ENCODE data around the gene PITHD1. TPM values are rescaled to one million over a fixed set of nuclear protein-coding genes. Genes with fewer than 3 reads are reported as not detected.

Gene PITHD1
- total and polyA plus RNA-seq, 2 donors from 2014 or later, result 40.4 to 57.7 TPM

DNA sequence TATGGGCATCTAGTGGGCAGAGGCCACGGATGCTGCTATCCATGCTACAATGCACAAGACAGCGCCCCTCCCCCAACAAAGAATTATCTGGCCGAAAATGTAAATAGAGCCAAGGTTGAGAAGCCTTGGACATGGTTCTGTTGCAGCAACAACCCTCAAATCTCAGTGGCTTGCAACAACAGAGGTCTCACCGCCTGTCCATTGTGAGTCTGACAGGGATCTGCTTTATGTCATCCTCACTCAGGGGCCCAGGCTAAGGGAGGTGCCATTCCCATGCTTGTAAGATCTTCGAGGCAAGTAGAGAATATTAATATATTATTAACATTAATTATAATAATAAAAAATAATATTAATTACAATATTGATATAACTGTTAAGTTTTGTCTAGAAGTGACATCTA lies 9.5 kb upstream of the PITHD1 start:
- Histone ChIP-seq H3K27me3 (ENCODE audit: control insufficient read depth, insufficient read depth, low read length) (no peaks in the 10 kb centered on the region), H3K9ac (ENCODE audit: low read length in 3 of 3) (no peak overlapping the region), H3K36me3 (ENCODE audit: control insufficient read depth in 2 of 3, insufficient read depth in 3 of 3, low read length in 3 of 3) (peaks cover 0 to 3% (median 3%) of the 10 kb centered on the region in 3 donors), H3K27ac (ENCODE audit: low read depth in 2 of 2, low read length in 2 of 2) (no peak overlapping the region), H3K4me1 (ENCODE audit: control insufficient read depth in 2 of 3, insufficient read depth in 2 of 3, low read depth in 1 of 3, low read length in 3 of 3) (peaks cover 0 to 6% (median 0%) of the 10 kb centered on the region in 3 donors), H3K4me3 (ENCODE audit: low read length in 3 of 3) (no peak overlapping the region), H3K9me3 (ENCODE audit: control insufficient read depth in 2 of 3, insufficient read depth in 1 of 3, low read length in 3 of 3) (no peaks in the 10 kb centered on the region)
- intact Hi-C loops (cut with DNase I), result no loop called here
- no peak for FAIRE-seq
- TF ChIP-seq CTCF (IDR thresholded peaks at IDR 0.05; ENCODE audit: borderline replicate concordance, extremely low read depth, insufficient read depth), result no peak
- DNase-seq, result no peak

DNA sequence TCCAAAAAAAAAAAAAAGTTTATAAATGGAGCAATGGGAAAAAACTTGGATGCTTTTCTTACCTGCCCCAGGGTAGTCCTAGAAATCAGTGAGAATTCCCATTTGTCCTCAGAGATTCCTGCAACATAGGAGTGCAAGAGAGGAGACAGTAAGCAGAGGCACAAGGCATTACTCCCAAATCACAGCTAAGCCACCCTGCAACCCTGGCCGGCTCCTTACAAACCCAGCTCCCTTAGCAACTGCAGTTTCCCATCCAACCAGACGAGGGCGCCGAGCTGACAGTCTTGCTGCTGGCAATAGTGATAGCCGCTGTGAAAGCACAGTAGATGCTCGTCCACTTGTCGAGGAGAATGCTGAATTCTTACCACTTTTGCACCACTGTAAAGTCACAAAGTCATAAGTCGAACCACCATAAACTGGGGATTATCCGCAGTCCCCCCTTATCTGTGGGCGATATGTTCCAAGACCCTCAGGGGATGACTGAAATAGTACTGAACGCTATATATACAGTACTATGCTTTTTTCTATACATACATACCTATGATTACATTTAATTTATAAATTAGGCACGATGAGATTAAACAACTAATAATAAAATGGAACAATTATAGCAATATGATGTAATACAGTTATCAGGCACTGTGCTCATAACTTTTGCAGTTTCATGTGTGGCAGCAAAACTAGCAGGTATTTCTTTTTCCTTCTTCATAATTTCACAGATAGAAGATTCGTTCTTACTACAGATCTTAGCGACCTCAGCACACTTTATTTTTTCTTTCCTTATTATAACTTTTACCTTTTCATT lies 6.0 kb upstream of the PITHD1 start:
- intact Hi-C loops (cut with DNase I), result no loop called here
- Histone ChIP-seq H3K27ac (ENCODE audit: low read depth in 2 of 2, low read length in 2 of 2) (no peak overlapping the region), H3K4me1 (ENCODE audit: control insufficient read depth in 2 of 3, insufficient read depth in 2 of 3, low read depth in 1 of 3, low read length in 3 of 3) (peaks cover 0 to 9% (median 0%) of the 10 kb centered on the region in 3 donors), H3K9ac (ENCODE audit: low read length in 3 of 3) (no peak overlapping the region), H3K36me3 (ENCODE audit: control insufficient read depth in 2 of 3, insufficient read depth in 3 of 3, low read length in 3 of 3) (peaks cover 0 to 3% (median 0%) of the 10 kb centered on the region in 3 donors), H3K4me3 (ENCODE audit: low read length in 3 of 3) (peak overlapping the region in 1 of 3 donors; percentile 4), H3K9me3 (ENCODE audit: control insufficient read depth in 2 of 3, insufficient read depth in 1 of 3, low read length in 3 of 3) (no peaks in the 10 kb centered on the region), H3K27me3 (ENCODE audit: control insufficient read depth, insufficient read depth, low read length) (no peaks in the 10 kb centered on the region)
- FAIRE-seq (no peak), DNase-seq (peak; percentile 84 to 94 (median 87))
- TF ChIP-seq CTCF (IDR thresholded peaks at IDR 0.05; ENCODE audit: borderline replicate concordance, extremely low read depth, insufficient read depth), result peak; percentile 95

DNA sequence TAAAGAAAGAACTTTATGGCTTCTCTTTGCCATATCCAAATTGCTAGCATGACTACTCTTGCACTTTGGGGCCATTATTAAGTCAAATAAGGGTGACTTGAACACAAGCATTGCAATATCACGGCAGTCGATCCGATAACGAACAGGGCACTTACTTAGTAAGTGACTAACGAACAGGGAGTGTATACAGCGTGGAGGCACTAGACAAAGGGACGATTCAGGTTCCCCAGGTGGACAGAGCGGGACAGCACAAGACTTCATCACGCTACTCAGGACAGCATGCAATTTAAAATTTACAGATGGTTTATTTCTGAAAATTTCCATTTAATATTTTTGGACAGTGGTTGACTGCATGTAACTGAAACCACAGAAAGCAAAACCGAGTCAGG lies 5.4 kb upstream of the PITHD1 start:
- no peak for TF ChIP-seq CTCF (IDR thresholded peaks at IDR 0.05; ENCODE audit: borderline replicate concordance, extremely low read depth, insufficient read depth)
- DNase-seq (no peak), FAIRE-seq (no peak)
- H3K9me3 ChIP-seq (ENCODE audit: control insufficient read depth in 2 of 3, insufficient read depth in 1 of 3, low read length in 3 of 3), result no peaks in the 10 kb centered on the region
- H3K4me1 ChIP-seq (ENCODE audit: control insufficient read depth in 2 of 3, insufficient read depth in 2 of 3, low read depth in 1 of 3, low read length in 3 of 3), result peaks cover 0 to 10% (median 2%) of the 10 kb centered on the region in 3 donors
- H3K36me3 ChIP-seq (ENCODE audit: control insufficient read depth in 2 of 3, insufficient read depth in 3 of 3, low read length in 3 of 3), result peaks cover 0 to 3% (median 0%) of the 10 kb centered on the region in 3 donors
- no peaks in the 10 kb centered on the region for H3K27me3 ChIP-seq (ENCODE audit: control insufficient read depth, insufficient read depth, low read length)
- intact Hi-C loops (cut with DNase I), result no loop called here
- no peak overlapping the region for H3K4me3 ChIP-seq (ENCODE audit: low read length in 3 of 3)
- H3K9ac ChIP-seq (ENCODE audit: low read length in 3 of 3), result no peak overlapping the region
- H3K27ac ChIP-seq (ENCODE audit: low read depth in 2 of 2, low read length in 2 of 2), result no peak overlapping the region
